GM12875 (cell line): Measurements from ENCODE around the gene VEPH1.

Experiments used
- H3K4me3 ChIP-seq: one replicate; pipeline ENCODE4 v1.5.1; 2011; ENCODE audit warnings: low read depth, low read length, control low read depth
- CTCF ChIP-seq: IDR thresholded peaks from 2 replicates; pipeline ENCODE4 v1.5.1; 2011; ENCODE audit warnings: low read depth, mild to moderate bottlenecking, control low read depth, inconsistent platforms, low read length, moderate library complexity, borderline replicate concordance; ENCODE audit not compliant: insufficient read depth

Gene VEPH1

DNA sequence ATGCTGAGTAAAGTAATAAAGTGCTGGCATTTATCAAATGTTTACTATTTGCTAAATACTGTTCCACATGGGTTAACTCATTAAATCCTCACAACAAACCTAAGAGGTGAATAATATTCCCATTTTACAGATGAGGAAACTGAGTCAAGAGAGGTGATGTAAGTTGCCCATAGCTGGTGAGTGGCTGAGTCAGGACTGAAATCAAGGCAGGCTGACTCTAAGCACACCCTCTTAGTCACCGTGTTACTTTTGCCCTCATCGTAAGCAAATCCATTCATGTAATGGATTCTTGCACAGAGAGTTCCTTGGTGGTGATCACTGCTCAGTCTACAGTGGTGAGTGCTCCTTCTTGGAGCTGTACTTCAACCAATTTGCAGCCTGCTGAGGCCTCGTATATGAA is 95.4 kb downstream of the VEPH1 start:
- H3K4me3 ChIP-seq: no peak overlapping the region
- TF ChIP-seq CTCF: no peak

- no peak for TF ChIP-seq CTCF
These were observed 96.8 kb downstream of the VEPH1 start for GRCh38 chr3:157406394-157406793.

DNA sequence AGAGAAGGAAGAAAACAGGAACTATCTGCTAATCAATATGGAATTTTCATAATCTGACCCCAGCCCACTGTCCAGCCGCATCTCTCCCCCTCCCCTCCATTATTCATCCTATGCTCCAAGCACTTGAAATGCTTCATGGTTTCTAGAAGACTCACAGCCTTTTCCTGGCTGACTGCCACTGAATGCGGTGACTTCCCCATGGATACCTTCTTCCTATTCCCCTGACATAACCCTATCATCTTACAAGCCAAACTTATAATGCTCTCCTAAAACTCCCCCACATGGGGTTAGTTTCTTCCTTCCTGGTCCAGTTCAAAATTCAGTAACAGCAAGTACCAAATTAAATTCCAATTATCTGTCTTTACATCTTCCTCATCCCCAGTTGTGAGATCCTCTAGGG is 97.8 kb downstream of the VEPH1 start:
- no peak overlapping the region for H3K4me3 ChIP-seq
- TF ChIP-seq CTCF: no peak

More at GRCh38 chr3:157406394-157406793, 96.8 kb downstream of the VEPH1 start:
- H3K4me3 ChIP-seq: no peak overlapping the region

- TF ChIP-seq CTCF: no peak
- no peak overlapping the region for H3K4me3 ChIP-seq
These were observed 98.8 kb downstream of the VEPH1 start for GRCh38 chr3:157404381-157404780.

- TF ChIP-seq CTCF: no peak
- H3K4me3 ChIP-seq: no peak overlapping the region
These were observed 104.6 kb downstream of the VEPH1 start for GRCh38 chr3:157398598-157398997.

GRCh38 chr3:157394411-157394810 is 108.8 kb downstream of the VEPH1 start:
- H3K4me3 ChIP-seq: no peak overlapping the region
- TF ChIP-seq CTCF: no peak

- H3K4me3 ChIP-seq: no peak overlapping the region
- no peak for TF ChIP-seq CTCF
These were observed 110.1 kb downstream of the VEPH1 start for GRCh38 chr3:157393113-157393512.
